ENCODE results near the gene DHX29.

Gene DHX29

DNA sequence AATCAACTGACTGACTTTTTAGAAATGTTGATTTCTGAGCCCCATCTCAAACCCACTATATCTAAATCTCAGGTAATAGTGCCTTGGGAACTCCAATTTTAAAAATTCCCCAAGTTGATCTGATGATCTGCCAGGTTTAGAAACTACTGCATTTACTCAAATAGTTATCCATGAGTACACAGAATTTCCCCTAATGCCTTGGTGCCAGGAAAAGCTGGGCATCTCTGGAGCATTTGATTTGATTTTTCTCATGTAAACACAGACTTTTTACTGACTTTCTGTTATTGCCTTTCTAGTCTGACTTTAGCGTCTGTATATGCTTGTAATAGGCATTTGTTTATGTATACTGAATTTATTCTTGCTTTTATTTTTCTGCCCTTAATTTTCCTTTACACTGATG lies 36.1 kb upstream of the DHX29 start:
- no peak for DNase-seq (ENCODE audit: low read depth in 2 of 2)
- TF ChIP-seq, protein P1, sequence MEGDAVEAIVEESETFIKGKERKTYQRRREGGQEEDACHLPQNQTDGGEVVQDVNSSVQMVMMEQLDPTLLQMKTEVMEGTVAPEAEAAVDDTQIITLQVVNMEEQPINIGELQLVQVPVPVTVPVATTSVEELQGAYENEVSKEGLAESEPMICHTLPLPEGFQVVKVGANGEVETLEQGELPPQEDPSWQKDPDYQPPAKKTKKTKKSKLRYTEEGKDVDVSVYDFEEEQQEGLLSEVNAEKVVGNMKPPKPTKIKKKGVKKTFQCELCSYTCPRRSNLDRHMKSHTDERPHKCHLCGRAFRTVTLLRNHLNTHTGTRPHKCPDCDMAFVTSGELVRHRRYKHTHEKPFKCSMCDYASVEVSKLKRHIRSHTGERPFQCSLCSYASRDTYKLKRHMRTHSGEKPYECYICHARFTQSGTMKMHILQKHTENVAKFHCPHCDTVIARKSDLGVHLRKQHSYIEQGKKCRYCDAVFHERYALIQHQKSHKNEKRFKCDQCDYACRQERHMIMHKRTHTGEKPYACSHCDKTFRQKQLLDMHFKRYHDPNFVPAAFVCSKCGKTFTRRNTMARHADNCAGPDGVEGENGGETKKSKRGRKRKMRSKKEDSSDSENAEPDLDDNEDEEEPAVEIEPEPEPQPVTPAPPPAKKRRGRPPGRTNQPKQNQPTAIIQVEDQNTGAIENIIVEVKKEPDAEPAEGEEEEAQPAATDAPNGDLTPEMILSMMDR (IDR thresholded peaks at IDR 0.05; ENCODE audit: low read depth, low read length) = no peak

DNA sequence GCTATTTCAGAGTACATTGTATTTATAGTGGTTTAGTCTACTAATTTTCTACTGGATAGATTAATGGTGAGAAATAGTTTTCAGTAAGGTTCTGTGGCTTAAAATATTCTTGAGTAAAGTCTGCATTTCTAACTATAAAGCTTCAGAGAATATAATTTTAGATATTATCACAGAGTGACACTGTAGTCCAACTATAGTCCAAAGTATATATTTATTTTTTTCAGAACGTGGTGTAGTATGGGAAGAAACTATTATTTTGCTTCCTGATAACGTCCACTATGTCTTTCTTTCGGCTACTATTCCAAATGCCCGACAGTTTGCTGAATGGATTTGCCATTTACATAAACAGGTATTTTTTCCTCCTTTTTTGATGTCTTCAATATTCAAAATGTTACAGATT lies 35.6 kb upstream of the DHX29 start:
- H3K4me3 ChIP-seq (replicated peaks in 1 of 2; ENCODE audit: low read depth in 2 of 2, low read length in 2 of 2) = no peak overlapping the region
- no peak for DNase-seq (ENCODE audit: low read depth in 2 of 2)
- TF ChIP-seq, protein P1 (IDR thresholded peaks at IDR 0.05; ENCODE audit: low read depth, low read length) = no peak

More for the DNA sequence above, 36.1 kb upstream of the DHX29 start:
- no peak overlapping the region for H3K4me3 ChIP-seq (replicated peaks in 1 of 2; ENCODE audit: low read depth in 2 of 2, low read length in 2 of 2)

DNA sequence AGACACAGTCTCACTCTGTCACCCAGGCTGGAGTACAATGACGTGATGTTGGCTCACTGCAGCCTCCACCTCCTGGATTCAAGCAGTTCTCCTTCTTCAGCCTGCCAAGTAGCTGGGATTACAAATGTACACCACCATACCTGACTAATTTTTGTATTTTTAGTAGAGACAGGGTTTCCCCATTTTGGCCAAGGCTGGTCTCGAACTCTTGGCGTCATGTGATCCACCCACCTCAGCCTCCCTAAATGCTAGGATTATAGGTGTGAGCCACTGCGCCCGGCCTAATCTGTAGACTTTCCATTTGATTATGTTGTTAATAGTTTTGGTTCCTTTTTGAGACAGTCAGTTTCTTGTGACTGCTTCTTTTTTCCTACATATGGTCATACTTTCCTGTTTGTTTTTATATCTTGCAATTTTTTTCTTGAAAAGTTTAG lies 31.3 kb upstream of the DHX29 start:
- H3K4me3 ChIP-seq (replicated peaks in 1 of 2; ENCODE audit: low read depth in 2 of 2, low read length in 2 of 2) = no peak overlapping the region
- peak in 1 of 2 donors; percentile 42 for DNase-seq (ENCODE audit: low read depth in 2 of 2)
- TF ChIP-seq, protein P1 (IDR thresholded peaks at IDR 0.05; ENCODE audit: low read depth, low read length) = no peak

DNA sequence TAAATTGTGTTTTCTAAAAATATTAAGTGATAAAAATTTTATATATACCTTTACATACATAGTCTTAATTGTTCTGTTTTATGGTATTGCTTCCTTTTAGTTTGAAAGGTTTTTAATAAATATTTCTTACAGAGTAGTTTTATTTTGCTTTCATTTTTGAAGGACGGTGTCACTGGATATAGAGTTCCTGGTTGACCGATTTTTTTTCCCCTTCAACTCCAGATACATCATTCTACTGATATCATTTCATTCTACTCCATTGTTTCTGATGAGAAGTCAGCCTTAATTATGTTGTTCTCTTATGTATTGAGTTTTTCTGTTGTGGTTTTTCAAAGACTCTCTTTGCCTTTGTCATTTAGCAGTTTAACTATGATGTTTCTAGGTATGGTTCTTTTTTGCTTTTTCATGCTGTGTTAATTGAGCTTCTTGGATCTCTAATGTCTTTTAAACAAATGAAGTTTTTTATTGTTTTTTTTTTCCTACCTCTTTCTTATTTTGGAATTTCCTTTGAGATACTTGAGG lies 30.7 kb upstream of the DHX29 start:
- H3K4me3 ChIP-seq (replicated peaks in 1 of 2; ENCODE audit: low read depth in 2 of 2, low read length in 2 of 2) = peak overlapping the region in 1 of 2 donors; percentile 8
- DNase-seq (ENCODE audit: low read depth in 2 of 2) = peak; percentile 7 to 22
- TF ChIP-seq, protein P1 (IDR thresholded peaks at IDR 0.05; ENCODE audit: low read depth, low read length) = no peak

DNA sequence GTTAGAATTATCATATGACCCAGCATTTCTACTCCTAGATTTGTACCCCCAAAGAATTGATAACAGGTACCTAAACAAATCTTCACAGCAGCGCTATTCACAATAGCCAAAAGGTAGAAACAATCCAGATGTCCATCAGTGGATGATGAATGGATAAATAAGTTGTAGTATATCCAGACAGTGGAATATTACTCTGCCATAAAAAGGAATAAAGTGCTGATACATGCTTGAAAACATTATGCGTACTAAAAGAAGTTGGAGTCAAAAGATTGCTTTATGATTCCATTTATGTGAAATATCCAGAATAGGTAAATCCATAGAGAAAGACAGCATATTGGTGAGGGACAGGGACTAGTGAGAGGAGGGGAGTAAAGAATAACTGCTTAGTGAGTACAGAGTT lies 26.3 kb upstream of the DHX29 start:
- DNase-seq (ENCODE audit: low read depth in 2 of 2) = no peak
- H3K4me3 ChIP-seq (replicated peaks in 1 of 2; ENCODE audit: low read depth in 2 of 2, low read length in 2 of 2) = no peak overlapping the region
- TF ChIP-seq, protein P1 (IDR thresholded peaks at IDR 0.05; ENCODE audit: low read depth, low read length) = no peak

DNA sequence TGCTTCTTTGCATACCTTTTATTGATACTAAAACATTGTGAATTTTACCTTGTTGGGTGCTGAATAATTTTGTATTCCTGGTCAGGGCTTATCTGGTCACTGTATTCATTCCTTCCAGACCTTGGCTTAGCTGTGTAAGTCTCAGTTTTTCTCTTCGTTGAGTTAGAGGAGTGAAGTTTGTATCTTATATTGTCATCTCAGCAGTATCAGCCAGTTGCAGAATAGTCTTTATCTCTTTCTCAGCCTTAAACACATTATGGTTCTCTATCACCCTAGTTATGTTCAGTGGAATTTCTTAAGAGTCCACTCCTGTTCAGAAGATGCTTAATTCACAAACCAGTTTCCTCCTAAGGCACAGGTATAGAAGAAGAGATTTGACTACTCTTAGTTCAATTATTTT lies 25.5 kb upstream of the DHX29 start:
- TF ChIP-seq, protein P1 (IDR thresholded peaks at IDR 0.05; ENCODE audit: low read depth, low read length) = no peak
- no peak for DNase-seq (ENCODE audit: low read depth in 2 of 2)
- H3K4me3 ChIP-seq (replicated peaks in 1 of 2; ENCODE audit: low read depth in 2 of 2, low read length in 2 of 2) = no peak overlapping the region

DNA sequence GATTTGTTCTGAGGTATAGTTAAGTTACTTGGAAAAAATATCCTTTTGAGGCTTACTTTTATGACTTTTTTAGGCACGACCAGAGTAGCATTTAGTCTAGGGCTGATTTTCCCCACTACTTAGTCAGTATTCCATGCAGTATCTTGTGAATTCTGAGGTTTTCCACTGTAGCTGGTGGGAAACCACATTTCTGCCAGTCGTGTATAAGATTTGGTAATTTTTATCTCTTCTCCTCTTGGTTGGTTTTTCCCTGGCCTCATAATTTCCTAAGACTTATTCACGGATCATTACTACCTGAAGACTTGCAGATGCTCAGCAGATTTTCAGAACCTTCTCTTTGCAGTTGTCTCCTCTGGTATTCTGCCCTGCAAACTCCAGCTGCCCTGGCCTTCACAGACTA lies 23.8 kb upstream of the DHX29 start:
- TF ChIP-seq, protein P1 (IDR thresholded peaks at IDR 0.05; ENCODE audit: low read depth, low read length) = no peak

More for the DNA sequence above, 23.8 kb upstream of the DHX29 start:
- H3K4me3 ChIP-seq (replicated peaks in 1 of 2; ENCODE audit: low read depth in 2 of 2, low read length in 2 of 2) = no peak overlapping the region
- DNase-seq (ENCODE audit: low read depth in 2 of 2) = no peak

All from cardiac fibroblast (primary cell).